DMS79 treated with DMSO at 0.1 percent for 48 hours (cell line): ENCODE measurements around the gene ALAD.
A peak's percentile ranks its signal among the peaks of the same experiment; 100 is the strongest.
"Not testable (repeated sequence)": the region's sequence is repeated elsewhere in the genome, so short reads cannot be mapped to it uniquely, and the experiment has no call there.

Source experiments
- DNase-seq: peaks from one replicate; lab custom pipeline; 2025; lab: John Stamatoyannopoulos, UW

Gene ALAD

GRCh38 chr9:113398796-113399195, 2.3 kb downstream of the ALAD start:
- no peak for DNase-seq

- no peak for DNase-seq
Measured at GRCh38 chr9:113397203-113397631, 3.9 kb downstream of the ALAD start.

- no peak for DNase-seq
Measured at GRCh38 chr9:113395000-113395861, 5.9 kb downstream of the ALAD start.

GRCh38 chr9:113393281-113393680, 7.8 kb downstream of the ALAD start:
- DNase-seq: no peak

- DNase-seq: no peak
Measured at GRCh38 chr9:113391917-113392316, 9.2 kb downstream of the ALAD start.

GRCh38 chr9:113390192-113390960, 10.7 kb downstream of the ALAD start:
- DNase-seq: no peak

- DNase-seq: no peak
Measured at GRCh38 chr9:113389451-113389850, 11.6 kb downstream of the ALAD start.

- no peak for DNase-seq
Measured at GRCh38 chr9:113388833-113389232, 12.3 kb downstream of the ALAD start.

GRCh38 chr9:113387560-113388230, 13.4 kb downstream of the ALAD start:
- no peak for DNase-seq

- no peak for DNase-seq
Measured at GRCh38 chr9:113386571-113387393, 14.3 kb downstream of the ALAD start.

GRCh38 chr9:113381909-113382411, 19.1 kb downstream of the ALAD start:
- no peak for DNase-seq

GRCh38 chr9:113381441-113381840, 19.6 kb downstream of the ALAD start:
- not testable (repeated sequence) for DNase-seq

GRCh38 chr9:113380869-113381378, 20.2 kb downstream of the ALAD start:
- no peak for DNase-seq

- DNase-seq: not testable (repeated sequence)
Measured at GRCh38 chr9:113379829-113380210, 21.3 kb downstream of the ALAD start.

GRCh38 chr9:113379094-113379828, 21.8 kb downstream of the ALAD start:
- not testable (repeated sequence) for DNase-seq

- peak; percentile 75 for DNase-seq
Measured at GRCh38 chr9:113376634-113377567, 24.2 kb downstream of the ALAD start, which contains the start of gene HDHD3. HDHD3 (minus strand) TSS chr9:113376986; CDS start chr9:113374354, 2,632 bp downstream.

GRCh38 chr9:113375057-113376023, 25.7 kb downstream of the ALAD start:
- DNase-seq: no peak
